SU-DHL-6 (cell line): ENCODE measurements around the gene JAK1.

Source experiments
- H2AFZ ChIP-seq: fragments of 200-600 bp; sonication (generic); 2 replicates; pipeline ENCODE4 v1.6.1; 2014; ENCODE audit warnings: low read depth, mild to moderate bottlenecking, moderate library complexity, mixed read lengths, antibody characterized with exemption, low read length; ENCODE audit not compliant: severe bottlenecking
- H3F3A ChIP-seq: fragments of 200-600 bp; shearing (Covaris generic); 2 replicates; pipeline ENCODE4 v1.6.0; 2016; ENCODE audit warnings: antibody characterized with exemption, mild to moderate bottlenecking; ENCODE audit not compliant: insufficient read depth
- H3K27ac ChIP-seq: fragments of 200-600 bp; sonication (generic); 2 replicates; pipeline ENCODE4 v1.5.1; 2016; ENCODE audit warnings: low read depth, mild to moderate bottlenecking, low read length, moderate library complexity, mixed read lengths
- H3K27me3 ChIP-seq: fragments of 200-600 bp; sonication (generic), shearing (Covaris generic); 2 replicates; pipeline ENCODE4 v1.6.0; 2014; ENCODE audit warnings: mild to moderate bottlenecking, low read length
- H3K36me3 ChIP-seq: fragments of 200-600 bp; sonication (generic); 2 replicates; pipeline ENCODE4 v1.6.1; 2014; ENCODE audit warnings: mild to moderate bottlenecking, low read length, mixed read lengths
- H3K4me2 ChIP-seq: fragments of 300-600, 200-600 bp; shearing (Covaris generic), sonication (generic); 2 replicates; pipeline ENCODE4 v1.6.0; 2014; ENCODE audit warnings: low read length, low read depth, mild to moderate bottlenecking; ENCODE audit not compliant: poor library complexity, severe bottlenecking
- H3K4me3 ChIP-seq: fragments of 200-600 bp; sonication (generic); 2 replicates; pipeline ENCODE4 v1.5.1; 2014; ENCODE audit warnings: antibody characterized with exemption, low read length, mild to moderate bottlenecking, mixed read lengths; ENCODE audit not compliant: insufficient read depth, poor library complexity, severe bottlenecking
- H3K79me2 ChIP-seq: fragments of 200-600 bp; sonication (generic); 2 replicates; pipeline ENCODE4 v1.6.1; 2014; ENCODE audit warnings: mild to moderate bottlenecking, low read length, moderate library complexity; ENCODE audit not compliant: insufficient read depth
- H3K9ac ChIP-seq: fragments of 200-600 bp; sonication (generic); 2 replicates; pipeline ENCODE4 v1.7.0; 2014; ENCODE audit warnings: mild to moderate bottlenecking, low read length
- H3K9me2 ChIP-seq: fragments of 200-600 bp; sonication (generic); replicated peaks from 2 replicates; pipeline ENCODE4 v1.6.1; 2014; ENCODE audit warnings: low read length; ENCODE audit not compliant: insufficient read depth
- H3K9me3 ChIP-seq: fragments of 200-600 bp; sonication (generic); 2 replicates; pipeline ENCODE4 v1.6.1; 2014; ENCODE audit warnings: low read length, mixed read lengths; ENCODE audit not compliant: insufficient read depth
- H4K20me1 ChIP-seq: fragments of 200-600 bp; sonication (generic); 2 replicates; pipeline ENCODE4 v1.6.1; 2014; ENCODE audit warnings: low read depth, mild to moderate bottlenecking, antibody characterized with exemption, low read length, moderate library complexity, mixed read lengths
- EZH2phosphoT487 ChIP-seq: fragments of 200-600 bp; sonication (generic), shearing (Covaris generic); conservative IDR thresholded peaks from 2 replicates; pipeline ENCODE4 v1.6.1; 2018; ENCODE audit warnings: mild to moderate bottlenecking, antibody characterized with exemption, low read length, moderate library complexity, mixed read lengths
- TF ChIP-seq, protein P1 (sequence below): fragments of 200-600 bp; sonication (generic); IDR thresholded peaks from one replicate; pipeline ENCODE4 v1.5.1; 2017; ENCODE audit warnings: antibody characterized with exemption, mild to moderate bottlenecking, low read length, moderate library complexity; ENCODE audit not compliant: insufficient read depth, poor library complexity, severe bottlenecking

Gene JAK1

DNA sequence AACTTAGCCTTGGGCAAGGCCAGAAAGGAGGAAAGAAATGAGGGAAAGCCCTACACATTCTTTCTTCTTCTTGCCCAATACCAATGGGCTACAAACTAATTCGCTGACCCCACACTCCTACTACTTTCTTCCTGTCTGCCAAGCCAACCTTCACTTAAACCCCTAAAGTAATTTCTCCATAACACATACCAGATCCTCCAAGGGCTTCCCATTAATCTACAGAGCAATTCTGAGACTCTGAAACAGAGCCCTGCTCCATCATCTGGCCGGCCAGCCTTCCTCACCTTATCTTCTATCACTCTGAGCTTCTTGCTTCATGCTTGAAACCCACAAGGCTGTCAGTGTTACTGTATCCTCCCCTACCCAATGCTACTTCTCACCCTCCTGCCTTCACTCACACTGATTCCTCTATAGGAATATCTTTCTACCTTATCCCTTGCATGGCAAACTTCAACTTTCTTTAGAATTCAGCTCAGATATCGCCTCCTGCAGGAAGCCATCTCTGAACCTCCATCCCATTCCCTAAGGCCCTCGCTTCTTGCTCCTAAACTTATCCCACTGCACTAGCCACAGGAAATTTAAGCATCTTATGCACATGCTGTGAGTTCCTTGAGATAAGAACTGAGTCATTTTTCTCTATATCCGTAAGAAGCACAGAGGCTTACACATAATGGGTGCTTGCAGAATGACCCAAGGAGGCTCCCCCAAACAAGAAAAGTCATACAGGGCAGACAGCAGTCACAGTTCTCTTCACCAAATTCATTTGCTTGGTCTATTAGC is 81.9 kb downstream of the JAK1 start:
- Histone ChIP-seq H3K27ac (no peak overlapping the region), H3K9ac (no peak overlapping the region), H3K79me2 (no peaks in the 10 kb centered on the region), H3K4me3 (no peak overlapping the region), H3K36me3 (no peaks in the 10 kb centered on the region), H3K27me3 (no peaks in the 10 kb centered on the region), H3K4me2 (no peak overlapping the region), H2AFZ (no peak overlapping the region), H4K20me1 (peaks cover 7% of the 10 kb centered on the region; the same call in 1 of the 2 replicates), H3F3A (no peaks in the 10 kb centered on the region), H3K9me3 (no peaks in the 10 kb centered on the region), H3K9me2 (no peaks in the 10 kb centered on the region)
- no peak for TF ChIP-seq EZH2phosphoT487
- TF ChIP-seq, protein P1, sequence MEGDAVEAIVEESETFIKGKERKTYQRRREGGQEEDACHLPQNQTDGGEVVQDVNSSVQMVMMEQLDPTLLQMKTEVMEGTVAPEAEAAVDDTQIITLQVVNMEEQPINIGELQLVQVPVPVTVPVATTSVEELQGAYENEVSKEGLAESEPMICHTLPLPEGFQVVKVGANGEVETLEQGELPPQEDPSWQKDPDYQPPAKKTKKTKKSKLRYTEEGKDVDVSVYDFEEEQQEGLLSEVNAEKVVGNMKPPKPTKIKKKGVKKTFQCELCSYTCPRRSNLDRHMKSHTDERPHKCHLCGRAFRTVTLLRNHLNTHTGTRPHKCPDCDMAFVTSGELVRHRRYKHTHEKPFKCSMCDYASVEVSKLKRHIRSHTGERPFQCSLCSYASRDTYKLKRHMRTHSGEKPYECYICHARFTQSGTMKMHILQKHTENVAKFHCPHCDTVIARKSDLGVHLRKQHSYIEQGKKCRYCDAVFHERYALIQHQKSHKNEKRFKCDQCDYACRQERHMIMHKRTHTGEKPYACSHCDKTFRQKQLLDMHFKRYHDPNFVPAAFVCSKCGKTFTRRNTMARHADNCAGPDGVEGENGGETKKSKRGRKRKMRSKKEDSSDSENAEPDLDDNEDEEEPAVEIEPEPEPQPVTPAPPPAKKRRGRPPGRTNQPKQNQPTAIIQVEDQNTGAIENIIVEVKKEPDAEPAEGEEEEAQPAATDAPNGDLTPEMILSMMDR: no peak

DNA sequence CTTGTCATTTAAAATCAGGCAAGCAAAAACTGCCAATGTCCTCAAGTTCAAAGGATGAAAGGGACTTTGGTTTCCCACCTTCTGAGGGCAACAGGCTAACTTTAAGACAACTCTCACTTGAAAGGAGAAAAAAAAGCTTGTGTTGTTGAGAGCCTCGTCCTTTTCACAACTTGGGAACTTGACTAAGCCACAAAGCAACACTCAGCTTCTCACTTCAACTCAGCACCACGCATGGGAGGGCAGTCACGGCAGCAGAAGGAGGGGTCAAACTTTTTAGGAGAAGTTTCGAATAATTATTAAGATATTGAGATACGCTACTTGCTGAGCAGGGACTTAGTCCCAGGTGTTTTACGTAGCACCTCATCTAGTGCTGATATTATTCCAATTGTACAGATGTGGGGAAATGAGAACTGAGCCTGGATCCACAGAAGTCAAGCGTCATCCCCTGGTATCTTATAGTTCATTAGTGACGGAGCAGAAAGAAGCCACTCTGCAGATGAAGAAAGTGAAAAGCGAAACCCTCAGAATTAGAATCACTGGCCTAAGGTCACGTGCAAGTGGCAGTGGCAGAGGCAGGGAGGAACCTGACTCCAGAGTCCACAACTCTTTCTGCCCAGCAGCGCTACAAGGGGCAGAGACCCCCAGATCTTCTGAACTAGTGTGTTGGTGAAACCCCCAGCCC is 83.6 kb downstream of the JAK1 start:
- Histone ChIP-seq H3K36me3 (0 out of 2 replicates have a peak, but pooled peaks cover 2% of the 10 kb centered on the region), H3F3A (no peaks in the 10 kb centered on the region), H3K9ac (no peak overlapping the region), H3K27ac (no peak overlapping the region), H3K79me2 (no peaks in the 10 kb centered on the region), H3K27me3 (no peaks in the 10 kb centered on the region), H2AFZ (no peak overlapping the region), H4K20me1 (no peaks in the 10 kb centered on the region), H3K4me3 (no peak overlapping the region), H3K9me3 (no peaks in the 10 kb centered on the region), H3K9me2 (no peaks in the 10 kb centered on the region), H3K4me2 (no peak overlapping the region)
- TF ChIP-seq, protein P1: no peak
- TF ChIP-seq EZH2phosphoT487: no peak

GRCh38 chr1:64881281-64881680 is 85.1 kb downstream of the JAK1 start:
- Histone ChIP-seq H3K79me2 (no peaks in the 10 kb centered on the region), H3K27me3 (no peaks in the 10 kb centered on the region), H3K4me2 (no peak overlapping the region), H4K20me1 (no peaks in the 10 kb centered on the region), H3K4me3 (no peak overlapping the region), H3F3A (no peaks in the 10 kb centered on the region), H3K9ac (no peak overlapping the region), H3K9me3 (no peaks in the 10 kb centered on the region), H3K9me2 (no peaks in the 10 kb centered on the region), H3K27ac (no peak overlapping the region), H3K36me3 (0 out of 2 replicates have a peak, but pooled peaks cover 2% of the 10 kb centered on the region), H2AFZ (no peak overlapping the region)
- TF ChIP-seq EZH2phosphoT487: no peak
- TF ChIP-seq, protein P1: no peak
